ENCODE results near the gene HMCN1. TPM values are rescaled to one million over a fixed set of nuclear protein-coding genes. Genes with fewer than 3 reads are reported as not detected.

The HMCN1 gene
- total RNA-seq, 5 donors from 2014 or later (not counting 1 experiment from before 2014, with no cell fraction given) = 0.05 to 0.23 (median 0.16) TPM

- Histone ChIP-seq H3K27ac (ENCODE audit: low read length) (no peak overlapping the region), H3K36me3 (ENCODE audit: control insufficient read depth in 2 of 2, extremely low read depth in 1 of 2, insufficient read depth in 1 of 2, low read length in 1 of 2) (no peaks in the 10 kb centered on the region), H3K4me1 (ENCODE audit: control insufficient read depth in 1 of 2, extremely low read depth in 1 of 2, insufficient read depth in 2 of 2, low read length in 2 of 2) (no peaks in the 10 kb centered on the region), H3K27me3 (replicated peaks in 1 of 2; ENCODE audit: control insufficient read depth in 2 of 2, extremely low read depth in 1 of 2, insufficient read depth in 2 of 2, low read length in 1 of 2) (no peaks in the 10 kb centered on the region), H3K9me3 (no peaks in the 10 kb centered on the region), H3K4me3 (ENCODE audit: control insufficient read depth in 1 of 2, extremely low read depth in 1 of 2, low read length in 1 of 2) (no peak overlapping the region)
- Mint-ChIP-seq H3K27ac (no peak overlapping the region), H3K4me1 (no peaks in the 10 kb centered on the region), H3K27me3 (peaks cover 0 to 9% of the 10 kb centered on the region in 2 donors), H3K36me3 (no peaks in the 10 kb centered on the region), H3K4me3 (no peak overlapping the region), H3K9me3 (no peaks in the 10 kb centered on the region)
- DNase-seq = no peak
- POLR2A ChIA-PET = no interaction called here
- WGBS (ENCODE audit: insufficient coverage) = no CpG with 5 or more reads among the region's 1 CpG
- CTCF ChIA-PET = no interaction called here
- no peak for ATAC-seq (replicated peaks in 1 of 4)
These were observed 116.2 kb downstream of the HMCN1 start for GRCh38 chr1:185850366-185850765.

DNA sequence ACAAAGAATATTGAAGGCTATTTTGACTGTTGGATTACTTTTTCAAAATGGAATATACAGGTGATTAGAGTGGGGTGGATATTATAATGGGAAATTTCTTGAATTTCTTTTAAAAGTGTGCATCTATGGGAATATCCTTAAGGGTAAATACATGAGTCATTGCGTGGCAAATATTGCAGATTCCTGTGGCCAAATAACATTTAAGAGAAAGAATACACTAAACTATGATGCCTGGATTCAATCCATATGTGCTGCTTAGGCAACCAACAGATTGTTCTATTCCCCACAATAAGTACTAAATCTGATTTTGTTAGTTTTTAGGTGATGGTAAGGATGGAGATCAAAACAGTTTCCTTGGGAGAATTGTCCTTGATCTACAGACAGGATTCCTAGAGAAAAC is 119.5 kb downstream of the HMCN1 start:
- Mint-ChIP-seq H3K4me3 (no peak overlapping the region), H3K27ac (no peak overlapping the region), H3K36me3 (no peaks in the 10 kb centered on the region), H3K9me3 (no peaks in the 10 kb centered on the region), H3K4me1 (no peaks in the 10 kb centered on the region), H3K27me3 (peaks cover 0 to 9% of the 10 kb centered on the region in 2 donors)
- Histone ChIP-seq H3K4me1 (ENCODE audit: control insufficient read depth in 1 of 2, extremely low read depth in 1 of 2, insufficient read depth in 2 of 2, low read length in 2 of 2) (no peaks in the 10 kb centered on the region), H3K27ac (ENCODE audit: low read length) (no peak overlapping the region), H3K36me3 (ENCODE audit: control insufficient read depth in 2 of 2, extremely low read depth in 1 of 2, insufficient read depth in 1 of 2, low read length in 1 of 2) (no peaks in the 10 kb centered on the region), H3K4me3 (ENCODE audit: control insufficient read depth in 1 of 2, extremely low read depth in 1 of 2, low read length in 1 of 2) (no peak overlapping the region), H3K27me3 (replicated peaks in 1 of 2; ENCODE audit: control insufficient read depth in 2 of 2, extremely low read depth in 1 of 2, insufficient read depth in 2 of 2, low read length in 1 of 2) (no peaks in the 10 kb centered on the region), H3K9me3 (no peaks in the 10 kb centered on the region)
- WGBS (ENCODE audit: insufficient coverage) = no CpG with 5 or more reads among the region's 1 CpG
- POLR2A ChIA-PET = no interaction called here
- DNase-seq (no peak), ATAC-seq (replicated peaks in 1 of 4) (no peak)
- CTCF ChIA-PET = no interaction called here

DNA sequence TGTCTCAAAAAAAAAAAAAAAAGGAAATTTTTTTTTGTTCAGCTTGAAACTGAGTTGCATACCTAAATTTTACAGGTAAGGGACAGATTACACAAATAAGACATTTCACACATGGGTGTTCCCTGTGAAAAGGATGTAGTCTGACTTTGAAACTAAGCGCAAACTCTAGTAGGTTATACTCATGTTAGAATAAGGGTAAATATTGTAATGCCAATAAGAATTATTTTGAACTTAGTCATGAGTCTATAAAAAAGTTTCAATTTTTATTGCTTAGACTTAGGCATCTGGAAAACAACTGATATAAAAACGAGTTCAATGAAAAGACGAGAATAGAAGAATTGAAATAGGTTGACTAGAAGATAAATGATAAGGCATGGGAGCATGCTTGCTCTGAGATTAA is 122.3 kb downstream of the HMCN1 start:
- Mint-ChIP-seq H3K36me3 (no peaks in the 10 kb centered on the region), H3K4me3 (no peak overlapping the region), H3K9me3 (no peaks in the 10 kb centered on the region), H3K4me1 (no peaks in the 10 kb centered on the region), H3K27me3 (peaks cover 0 to 11% of the 10 kb centered on the region in 2 donors), H3K27ac (no peak overlapping the region)
- DNase-seq (no peak), ATAC-seq (replicated peaks in 1 of 4) (no peak)
- H3K36me3 ChIP-seq (ENCODE audit: control insufficient read depth in 2 of 2, extremely low read depth in 1 of 2, insufficient read depth in 1 of 2, low read length in 1 of 2) = no peaks in the 10 kb centered on the region
- H3K27me3 ChIP-seq (replicated peaks in 1 of 2; ENCODE audit: control insufficient read depth in 2 of 2, extremely low read depth in 1 of 2, insufficient read depth in 2 of 2, low read length in 1 of 2) = no peaks in the 10 kb centered on the region
- no peak overlapping the region for H3K4me3 ChIP-seq (ENCODE audit: control insufficient read depth in 1 of 2, extremely low read depth in 1 of 2, low read length in 1 of 2)
- ChIA-PET POLR2A (no interaction called here), CTCF (no interaction called here)
- no peaks in the 10 kb centered on the region for H3K4me1 ChIP-seq (ENCODE audit: control insufficient read depth in 1 of 2, extremely low read depth in 1 of 2, insufficient read depth in 2 of 2, low read length in 2 of 2)
- no peaks in the 10 kb centered on the region for H3K9me3 ChIP-seq
- no peak overlapping the region for H3K27ac ChIP-seq (ENCODE audit: low read length)
- WGBS (ENCODE audit: insufficient coverage) = no CpG with 5 or more reads among the region's 3 CpGs

DNA sequence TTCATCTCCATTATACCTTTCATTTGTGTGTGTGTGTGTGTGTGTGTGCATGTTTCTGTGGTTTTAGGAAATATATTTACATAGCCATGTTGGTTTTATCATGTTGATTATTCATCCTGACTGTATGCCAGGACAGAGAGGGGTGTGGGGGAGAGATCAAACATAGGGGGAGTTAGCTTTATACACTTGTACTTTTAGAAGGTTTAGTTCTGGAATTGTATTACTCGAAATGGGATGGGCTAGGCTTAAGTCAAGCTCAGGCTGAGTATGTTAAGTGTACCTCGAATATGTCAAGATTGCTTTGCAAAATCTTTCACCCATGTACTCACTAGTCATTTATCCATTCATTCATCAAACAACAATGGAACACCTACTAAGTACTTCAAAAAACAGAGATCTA is 123.3 kb downstream of the HMCN1 start:
- H3K9me3 Mint-ChIP-seq = no peaks in the 10 kb centered on the region
- Histone ChIP-seq H3K27ac (ENCODE audit: low read length) (no peak overlapping the region), H3K36me3 (ENCODE audit: control insufficient read depth in 2 of 2, extremely low read depth in 1 of 2, insufficient read depth in 1 of 2, low read length in 1 of 2) (no peaks in the 10 kb centered on the region), H3K4me1 (ENCODE audit: control insufficient read depth in 1 of 2, extremely low read depth in 1 of 2, insufficient read depth in 2 of 2, low read length in 2 of 2) (no peaks in the 10 kb centered on the region), H3K9me3 (no peaks in the 10 kb centered on the region), H3K27me3 (replicated peaks in 1 of 2; ENCODE audit: control insufficient read depth in 2 of 2, extremely low read depth in 1 of 2, insufficient read depth in 2 of 2, low read length in 1 of 2) (no peaks in the 10 kb centered on the region), H3K4me3 (ENCODE audit: control insufficient read depth in 1 of 2, extremely low read depth in 1 of 2, low read length in 1 of 2) (no peak overlapping the region)
- no peak overlapping the region for H3K4me3 Mint-ChIP-seq
- DNase-seq (no peak), ATAC-seq (replicated peaks in 1 of 4) (no peak)
- ChIA-PET CTCF (no interaction called here), POLR2A (no interaction called here)
- no CpG with 5 or more reads among the region's 2 CpGs for WGBS (ENCODE audit: insufficient coverage)
- H3K4me1 Mint-ChIP-seq = no peaks in the 10 kb centered on the region
- H3K36me3 Mint-ChIP-seq = no peaks in the 10 kb centered on the region
- peaks cover 0 to 11% of the 10 kb centered on the region in 2 donors for H3K27me3 Mint-ChIP-seq
- no peak overlapping the region for H3K27ac Mint-ChIP-seq

DNA sequence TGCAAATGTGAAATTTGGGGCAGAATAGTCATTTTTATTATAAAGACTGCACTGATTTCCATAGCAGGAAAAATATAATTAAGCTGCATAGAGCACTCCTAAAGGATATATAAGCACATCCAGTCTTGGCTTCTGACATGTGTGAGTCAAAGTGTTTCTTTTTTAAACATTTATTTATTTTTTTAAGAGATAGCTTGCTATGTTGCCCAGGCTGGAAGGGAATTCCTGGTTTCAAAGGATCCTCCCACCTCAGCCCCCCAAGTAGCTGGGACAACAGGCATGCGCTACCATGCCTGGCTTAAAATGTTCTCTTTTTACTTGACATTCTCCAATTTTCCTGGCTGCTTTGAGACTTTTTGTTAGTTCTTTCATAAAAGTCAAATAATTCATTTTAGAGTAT is 126.1 kb downstream of the HMCN1 start:
- Mint-ChIP-seq H3K9me3 (no peaks in the 10 kb centered on the region), H3K27ac (no peak overlapping the region), H3K36me3 (no peaks in the 10 kb centered on the region), H3K4me1 (no peaks in the 10 kb centered on the region), H3K4me3 (no peak overlapping the region), H3K27me3 (peaks cover 3 to 5% of the 10 kb centered on the region in 2 donors)
- ChIA-PET POLR2A (no interaction called here), CTCF (no interaction called here)
- H3K27me3 ChIP-seq (replicated peaks in 1 of 2; ENCODE audit: control insufficient read depth in 2 of 2, extremely low read depth in 1 of 2, insufficient read depth in 2 of 2, low read length in 1 of 2) = no peaks in the 10 kb centered on the region
- ATAC-seq (replicated peaks in 1 of 4) (no peak), DNase-seq (no peak)
- H3K36me3 ChIP-seq (ENCODE audit: control insufficient read depth in 2 of 2, extremely low read depth in 1 of 2, insufficient read depth in 1 of 2, low read length in 1 of 2) = no peaks in the 10 kb centered on the region
- no peak overlapping the region for H3K4me3 ChIP-seq (ENCODE audit: control insufficient read depth in 1 of 2, extremely low read depth in 1 of 2, low read length in 1 of 2)
- H3K4me1 ChIP-seq (ENCODE audit: control insufficient read depth in 1 of 2, extremely low read depth in 1 of 2, insufficient read depth in 2 of 2, low read length in 2 of 2) = no peaks in the 10 kb centered on the region
- H3K27ac ChIP-seq (ENCODE audit: low read length) = no peak overlapping the region
- H3K9me3 ChIP-seq = no peaks in the 10 kb centered on the region
- no CpG with 5 or more reads among the region's 1 CpG for WGBS (ENCODE audit: insufficient coverage)

GRCh38 chr1:185860859-185861258 is 126.7 kb downstream of the HMCN1 start:
- Mint-ChIP-seq H3K4me1 (no peaks in the 10 kb centered on the region), H3K4me3 (no peak overlapping the region), H3K36me3 (no peaks in the 10 kb centered on the region), H3K9me3 (no peaks in the 10 kb centered on the region), H3K27ac (no peak overlapping the region), H3K27me3 (peaks cover 3 to 5% of the 10 kb centered on the region in 2 donors)
- no peak for DNase-seq
- H3K27me3 ChIP-seq (replicated peaks in 1 of 2; ENCODE audit: control insufficient read depth in 2 of 2, extremely low read depth in 1 of 2, insufficient read depth in 2 of 2, low read length in 1 of 2) = no peaks in the 10 kb centered on the region
- H3K4me1 ChIP-seq (ENCODE audit: control insufficient read depth in 1 of 2, extremely low read depth in 1 of 2, insufficient read depth in 2 of 2, low read length in 2 of 2) = no peaks in the 10 kb centered on the region
- ATAC-seq (replicated peaks in 1 of 4) = no peak
- H3K36me3 ChIP-seq (ENCODE audit: control insufficient read depth in 2 of 2, extremely low read depth in 1 of 2, insufficient read depth in 1 of 2, low read length in 1 of 2) = no peaks in the 10 kb centered on the region
- CTCF ChIA-PET = no interaction called here
- POLR2A ChIA-PET = no interaction called here
- no peak overlapping the region for H3K4me3 ChIP-seq (ENCODE audit: control insufficient read depth in 1 of 2, extremely low read depth in 1 of 2, low read length in 1 of 2)
- no CpG with 5 or more reads among the region's 1 CpG for WGBS (ENCODE audit: insufficient coverage)
- H3K9me3 ChIP-seq = no peaks in the 10 kb centered on the region
- no peak overlapping the region for H3K27ac ChIP-seq (ENCODE audit: low read length)

DNA sequence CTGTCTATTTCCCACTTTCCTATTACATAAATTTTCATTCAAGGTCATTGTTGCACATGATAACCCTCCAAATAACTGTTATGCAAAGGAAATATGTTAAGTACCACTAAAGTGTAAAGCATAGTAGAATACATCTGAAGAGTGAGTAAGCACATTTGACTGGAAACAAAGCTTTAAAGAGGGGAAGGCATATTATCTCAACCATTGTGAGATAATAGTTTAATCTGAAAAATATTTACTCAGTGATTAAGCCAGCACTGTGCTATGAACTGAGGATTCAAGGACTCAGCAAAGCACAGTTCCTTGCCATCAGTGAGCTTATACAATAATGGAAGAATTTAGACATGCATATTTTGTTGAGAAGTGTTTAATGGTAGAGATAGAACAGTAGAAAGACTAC is 127.4 kb downstream of the HMCN1 start:
- Histone ChIP-seq H3K27me3 (replicated peaks in 1 of 2; ENCODE audit: control insufficient read depth in 2 of 2, extremely low read depth in 1 of 2, insufficient read depth in 2 of 2, low read length in 1 of 2) (no peaks in the 10 kb centered on the region), H3K4me3 (ENCODE audit: control insufficient read depth in 1 of 2, extremely low read depth in 1 of 2, low read length in 1 of 2) (no peak overlapping the region), H3K27ac (ENCODE audit: low read length) (no peak overlapping the region), H3K4me1 (ENCODE audit: control insufficient read depth in 1 of 2, extremely low read depth in 1 of 2, insufficient read depth in 2 of 2, low read length in 2 of 2) (no peaks in the 10 kb centered on the region), H3K36me3 (ENCODE audit: control insufficient read depth in 2 of 2, extremely low read depth in 1 of 2, insufficient read depth in 1 of 2, low read length in 1 of 2) (no peaks in the 10 kb centered on the region), H3K9me3 (no peaks in the 10 kb centered on the region)
- Mint-ChIP-seq H3K27me3 (peaks cover 3 to 5% of the 10 kb centered on the region in 2 donors), H3K36me3 (no peaks in the 10 kb centered on the region), H3K4me1 (no peaks in the 10 kb centered on the region), H3K27ac (no peak overlapping the region), H3K9me3 (no peaks in the 10 kb centered on the region), H3K4me3 (no peak overlapping the region)
- ChIA-PET CTCF (no interaction called here), POLR2A (no interaction called here)
- no peak for DNase-seq
- ATAC-seq (replicated peaks in 1 of 4) = no peak

Data from T-cell (primary cell).